Gastroesophageal sphincter (tissue), 4 donors: Measurements from ENCODE around the gene ASAP2. TPM values are rescaled to one million over a fixed set of nuclear protein-coding genes. Genes with fewer than 3 reads are reported as not detected.

ENCODE experiments used
- ATAC-seq: fragments of 150-250 bp; one replicate; pipeline ENCODE4 v1.9.1; 2016; ENCODE audit warnings: mild to moderate bottlenecking, moderate library complexity
- H3K27ac ChIP-seq, 4 donors: fragments of 200-600 bp; sonication (generic) in 3 of 4; 1 replicate in 3 of 4; 2 replicates in 1 of 4; pipeline ENCODE4 v1.5.1; 2016 to 2019
- H3K27me3 ChIP-seq: fragments of 200-600 bp; sonication (generic); one replicate; pipeline ENCODE4 v1.5.1; 2019
- H3K36me3 ChIP-seq, 2 donors: fragments of 200-600 bp; sonication (generic); one replicate each; pipeline ENCODE4 v1.5.1; 2019; ENCODE audit warnings: control low read depth in 1 of 2
- H3K4me1 ChIP-seq, 3 donors: fragments of 200-600 bp; sonication (generic); 1 replicate in 2 of 3; 2 replicates in 1 of 3; pipeline ENCODE4 v1.5.1; 2016 to 2019; ENCODE audit warnings: control low read depth in 2 of 3
- H3K4me3 ChIP-seq, 2 donors: fragments of 200-600 bp; sonication (generic); one replicate each; pipeline ENCODE4 v1.5.1; 2019; ENCODE audit warnings: mild to moderate bottlenecking in 1 of 2, moderate library complexity in 1 of 2
- H3K9me3 ChIP-seq, 3 donors: fragments of 200-600 bp; sonication (generic); one replicate each; pipeline ENCODE4 v1.5.1; 2017 to 2019; ENCODE audit warnings: control low read depth in 2 of 3
- EP300 ChIP-seq: sonication (generic); formaldehyde crosslinking; IDR thresholded peaks from one replicate; pipeline ENCODE4 v1.6.1; 2017; ENCODE audit warnings: antibody characterized with exemption, mild to moderate bottlenecking
- POLR2A ChIP-seq, 2 donors: fragments of 450-650 bp; IDR thresholded peaks; one replicate each; pipeline ENCODE4 v1.6.1; 2017; ENCODE audit warnings: antibody characterized with exemption in 2 of 2, mild to moderate bottlenecking in 2 of 2, moderate library complexity in 1 of 2
- POLR2AphosphoS5 ChIP-seq: sonication (generic); formaldehyde crosslinking; IDR thresholded peaks from one replicate; pipeline ENCODE4 v1.6.1; 2017; ENCODE audit warnings: antibody characterized with exemption
- WGBS, 2 donors: methylation state at CpG; one replicate each; pipeline ENCODE4 v1.1.5; 2018; ENCODE audit warnings: low coverage in 1 of 2; 5-methylcytosine and 5-hydroxymethylcytosine counted together
- total RNA-seq, 4 donors: library from RNA; depleted of rRNA; stranded (reverse); fragments of >200 nt; gene quantifications; one replicate each; pipeline ENCODE4 v1.1.0, GENCODE V29; 2016
- TF ChIP-seq, protein P1 (sequence below), 4 experiments: fragments of 200-600 bp in 2 of 4; fragments of 450-650 bp in 2 of 4; sonication (generic) in 1 of 4; IDR thresholded peaks; one replicate each; pipeline ENCODE4 v1.5.1; 2017 to 2019; ENCODE audit warnings: antibody characterized with exemption in 4 of 4, mild to moderate bottlenecking in 2 of 4, moderate library complexity in 2 of 4

The ASAP2 gene
- total RNA-seq, 4 donors from 2014 or later: 18.3 to 31.4 (median 26.2) TPM

GRCh38 chr2:9328931-9329330, 122.3 kb downstream of the ASAP2 start:
- ATAC-seq: no peak
- no peaks in the 10 kb centered on the region for H3K9me3 ChIP-seq
- no peaks in the 10 kb centered on the region for H3K27me3 ChIP-seq
- TF ChIP-seq, protein P1, sequence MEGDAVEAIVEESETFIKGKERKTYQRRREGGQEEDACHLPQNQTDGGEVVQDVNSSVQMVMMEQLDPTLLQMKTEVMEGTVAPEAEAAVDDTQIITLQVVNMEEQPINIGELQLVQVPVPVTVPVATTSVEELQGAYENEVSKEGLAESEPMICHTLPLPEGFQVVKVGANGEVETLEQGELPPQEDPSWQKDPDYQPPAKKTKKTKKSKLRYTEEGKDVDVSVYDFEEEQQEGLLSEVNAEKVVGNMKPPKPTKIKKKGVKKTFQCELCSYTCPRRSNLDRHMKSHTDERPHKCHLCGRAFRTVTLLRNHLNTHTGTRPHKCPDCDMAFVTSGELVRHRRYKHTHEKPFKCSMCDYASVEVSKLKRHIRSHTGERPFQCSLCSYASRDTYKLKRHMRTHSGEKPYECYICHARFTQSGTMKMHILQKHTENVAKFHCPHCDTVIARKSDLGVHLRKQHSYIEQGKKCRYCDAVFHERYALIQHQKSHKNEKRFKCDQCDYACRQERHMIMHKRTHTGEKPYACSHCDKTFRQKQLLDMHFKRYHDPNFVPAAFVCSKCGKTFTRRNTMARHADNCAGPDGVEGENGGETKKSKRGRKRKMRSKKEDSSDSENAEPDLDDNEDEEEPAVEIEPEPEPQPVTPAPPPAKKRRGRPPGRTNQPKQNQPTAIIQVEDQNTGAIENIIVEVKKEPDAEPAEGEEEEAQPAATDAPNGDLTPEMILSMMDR (IDR thresholded peaks at IDR 0.05): no peak
- TF ChIP-seq EP300 (no peak), POLR2AphosphoS5 (no peak), POLR2A (IDR thresholded peaks at IDR 0.05) (no peak)
- no peak overlapping the region for H3K4me3 ChIP-seq
- H3K4me1 ChIP-seq: peaks cover 0 to 12% (median 0%) of the 10 kb centered on the region in 3 donors
- H3K27ac ChIP-seq: no peak overlapping the region
- 82 to 83% methylated on average over 4 to 5 of the region's 5 CpGs for WGBS, 2 donors
- H3K36me3 ChIP-seq: peaks cover 0 to 22% of the 10 kb centered on the region in 2 donors

DNA sequence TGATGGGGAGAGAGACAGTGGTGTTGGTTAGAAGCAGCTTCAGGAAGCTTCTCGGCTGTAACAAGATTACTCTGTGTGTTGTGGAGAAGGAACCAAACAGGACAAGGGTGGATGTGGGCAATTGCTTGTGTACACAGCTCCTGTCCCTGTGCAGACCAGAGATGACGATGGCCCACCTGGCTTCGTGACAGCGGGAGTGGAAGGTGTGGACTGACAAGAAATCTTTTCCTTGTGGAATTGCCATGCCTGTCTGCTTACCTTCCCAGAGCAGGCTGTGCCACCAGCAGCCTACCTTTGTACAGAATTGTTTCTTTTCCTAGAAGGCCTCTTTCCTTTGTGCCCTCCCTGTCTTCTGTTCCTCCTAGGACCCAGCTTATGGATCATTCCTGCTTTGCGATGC, 122.9 kb downstream of the ASAP2 start:
- Histone ChIP-seq H3K27me3 (no peaks in the 10 kb centered on the region), H3K36me3 (peaks cover 0 to 16% of the 10 kb centered on the region in 2 donors), H3K4me1 (peaks cover 0 to 12% (median 0%) of the 10 kb centered on the region in 3 donors), H3K9me3 (no peaks in the 10 kb centered on the region), H3K27ac (no peak overlapping the region), H3K4me3 (no peak overlapping the region)
- TF ChIP-seq POLR2A (IDR thresholded peaks at IDR 0.05): no peak
- TF ChIP-seq POLR2AphosphoS5: no peak
- TF ChIP-seq, protein P1 (IDR thresholded peaks at IDR 0.05): no peak
- no peak for TF ChIP-seq EP300
- 86 to 100% methylated on average over 3 to 5 of the region's 5 CpGs for WGBS, 2 donors
- no peak for ATAC-seq

DNA sequence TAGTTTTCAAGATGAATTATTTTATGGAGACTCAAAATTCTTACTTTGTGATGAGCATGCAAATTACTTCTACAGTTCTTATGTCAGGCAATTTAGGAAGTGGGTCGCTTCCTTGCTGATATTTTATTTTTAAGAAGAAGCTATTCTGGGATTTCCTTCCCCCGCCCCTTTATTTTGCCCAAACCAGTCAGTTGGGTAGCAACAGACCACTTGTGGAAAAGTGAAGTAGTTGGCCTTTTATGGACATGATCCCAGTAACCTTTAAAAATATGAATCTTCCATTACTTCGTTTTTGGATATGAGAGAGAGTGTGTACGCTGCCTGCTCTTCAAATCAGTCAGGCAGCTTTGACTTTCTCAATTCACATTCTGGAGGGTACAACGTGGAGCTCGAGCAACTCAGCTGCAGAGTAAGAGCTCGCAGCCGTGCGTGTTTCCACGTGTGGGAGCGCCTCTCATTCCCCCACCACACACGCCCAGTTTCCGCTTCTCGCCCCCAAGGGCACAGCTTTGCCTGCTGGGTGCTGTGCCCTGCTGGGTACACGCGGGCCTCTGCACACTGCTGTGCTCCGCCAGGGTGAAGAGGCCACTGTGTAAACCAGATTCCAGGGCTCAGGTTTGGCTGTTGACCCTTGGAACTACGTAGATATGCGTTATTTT, 124.1 kb downstream of the ASAP2 start:
- peaks cover 0 to 26% of the 10 kb centered on the region in 2 donors for H3K36me3 ChIP-seq
- WGBS, 2 donors: 65 to 76% methylated on average over 12 of the region's 19 CpGs
- peak overlapping the region in 1 of 4 donors; percentile 23 for H3K27ac ChIP-seq
- TF ChIP-seq POLR2AphosphoS5 (no peak), EP300 (no peak), POLR2A (IDR thresholded peaks at IDR 0.05) (no peak)
- TF ChIP-seq, protein P1 (IDR thresholded peaks at IDR 0.05): no peak
- no peaks in the 10 kb centered on the region for H3K9me3 ChIP-seq
- no peak for ATAC-seq
- H3K4me1 ChIP-seq: peaks cover 0 to 12% (median 0%) of the 10 kb centered on the region in 3 donors
- no peak overlapping the region for H3K4me3 ChIP-seq
- no peaks in the 10 kb centered on the region for H3K27me3 ChIP-seq

DNA sequence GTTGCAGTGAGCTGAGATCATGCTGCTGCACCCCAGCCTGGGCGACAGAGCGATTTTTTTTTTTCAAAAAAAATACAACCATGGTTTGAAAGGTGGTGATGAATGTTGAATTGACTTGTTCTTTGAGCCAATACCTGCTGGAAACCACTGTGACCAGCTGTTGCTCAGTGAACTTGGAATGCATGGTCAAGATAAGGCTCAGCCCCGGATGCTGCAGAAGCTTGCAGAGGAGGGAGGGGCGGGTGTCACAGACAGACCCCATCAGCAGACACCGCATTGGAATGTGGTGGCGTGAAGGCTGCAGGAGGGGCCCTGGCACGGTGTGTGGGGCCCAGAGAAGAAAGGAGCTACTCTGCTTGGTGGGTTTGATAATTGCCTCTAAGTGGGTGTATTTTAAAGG, 125.1 kb downstream of the ASAP2 start:
- ATAC-seq: no peak
- no peak overlapping the region for H3K4me3 ChIP-seq
- H3K27me3 ChIP-seq: no peaks in the 10 kb centered on the region
- 60% methylated on average over 7 of the region's 7 CpGs; no CpG with 5 or more reads in 1 of the 2 donors for WGBS, 2 donors
- H3K9me3 ChIP-seq: no peaks in the 10 kb centered on the region
- peaks cover 0 to 18% (median 3%) of the 10 kb centered on the region in 3 donors for H3K4me1 ChIP-seq
- peaks cover 0 to 30% of the 10 kb centered on the region in 2 donors for H3K36me3 ChIP-seq
- H3K27ac ChIP-seq: no peak overlapping the region
- TF ChIP-seq, protein P1 (IDR thresholded peaks at IDR 0.05): no peak
- TF ChIP-seq POLR2A (IDR thresholded peaks at IDR 0.05) (no peak), EP300 (no peak), POLR2AphosphoS5 (no peak)
